ENCODE measurements around the gene NOXRED1.

- TF ChIP-seq POLR2A (IDR thresholded peaks at IDR 0.05; ENCODE audit: extremely low read depth, insufficient read length) (no peak), CTCF (IDR thresholded peaks at IDR 0.05; ENCODE audit: low read depth, low read length) (no peak), MYC (IDR thresholded peaks at IDR 0.05; ENCODE audit: low read depth, low read length) (no peak), MAX (IDR thresholded peaks at IDR 0.05; ENCODE audit: low read depth, low read length) (no peak)
Observed at GRCh38 chr14:77344377-77344996, 78.8 kb downstream of the NOXRED1 start.
